ENCODE results near the gene LRRC63. TPM values are rescaled to one million over a fixed set of nuclear protein-coding genes. Genes with fewer than 3 reads are reported as not detected.

The LRRC63 gene
- total RNA-seq, 1 experiment from 2014 or later = not detected

DNA sequence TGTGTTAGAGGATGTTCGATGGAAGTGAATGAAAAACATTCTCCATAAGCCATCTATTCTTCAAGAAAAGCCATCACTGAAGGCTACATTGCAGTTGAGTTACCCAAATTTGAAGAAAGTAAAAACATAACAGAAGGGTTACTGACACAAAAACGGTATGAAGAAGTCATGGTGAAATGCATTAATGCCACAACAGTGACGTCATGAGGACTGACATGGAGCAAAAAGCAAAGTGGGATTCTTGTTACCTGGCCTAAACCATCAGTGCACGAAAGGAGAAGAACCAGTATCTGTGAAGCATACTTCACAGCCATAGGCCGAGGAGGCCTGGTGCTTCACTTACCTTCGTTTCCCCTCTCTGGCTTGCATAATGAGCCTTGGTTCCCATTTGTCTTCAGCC, 58.7 kb downstream of the LRRC63 start:
- ATAC-seq = no peak
- H3K4me2 ChIP-seq (ENCODE audit: low read length) = no peak overlapping the region
- TF ChIP-seq POLR2A (IDR thresholded peaks at IDR 0.05; ENCODE audit: borderline replicate concordance, extremely low read depth, insufficient read depth, insufficient read length) (no peak), EZH2 (IDR thresholded peaks at IDR 0.05) (no peak), FOSL1 (IDR thresholded peaks at IDR 0.05; ENCODE audit: low read depth) (no peak), SP1 (IDR thresholded peaks at IDR 0.05; ENCODE audit: low read depth) (no peak), YY1 (IDR thresholded peaks at IDR 0.05; ENCODE audit: extremely low read depth, insufficient replicate concordance, low read depth, low read length) (no peak)
- TF ChIP-seq, protein P1, sequence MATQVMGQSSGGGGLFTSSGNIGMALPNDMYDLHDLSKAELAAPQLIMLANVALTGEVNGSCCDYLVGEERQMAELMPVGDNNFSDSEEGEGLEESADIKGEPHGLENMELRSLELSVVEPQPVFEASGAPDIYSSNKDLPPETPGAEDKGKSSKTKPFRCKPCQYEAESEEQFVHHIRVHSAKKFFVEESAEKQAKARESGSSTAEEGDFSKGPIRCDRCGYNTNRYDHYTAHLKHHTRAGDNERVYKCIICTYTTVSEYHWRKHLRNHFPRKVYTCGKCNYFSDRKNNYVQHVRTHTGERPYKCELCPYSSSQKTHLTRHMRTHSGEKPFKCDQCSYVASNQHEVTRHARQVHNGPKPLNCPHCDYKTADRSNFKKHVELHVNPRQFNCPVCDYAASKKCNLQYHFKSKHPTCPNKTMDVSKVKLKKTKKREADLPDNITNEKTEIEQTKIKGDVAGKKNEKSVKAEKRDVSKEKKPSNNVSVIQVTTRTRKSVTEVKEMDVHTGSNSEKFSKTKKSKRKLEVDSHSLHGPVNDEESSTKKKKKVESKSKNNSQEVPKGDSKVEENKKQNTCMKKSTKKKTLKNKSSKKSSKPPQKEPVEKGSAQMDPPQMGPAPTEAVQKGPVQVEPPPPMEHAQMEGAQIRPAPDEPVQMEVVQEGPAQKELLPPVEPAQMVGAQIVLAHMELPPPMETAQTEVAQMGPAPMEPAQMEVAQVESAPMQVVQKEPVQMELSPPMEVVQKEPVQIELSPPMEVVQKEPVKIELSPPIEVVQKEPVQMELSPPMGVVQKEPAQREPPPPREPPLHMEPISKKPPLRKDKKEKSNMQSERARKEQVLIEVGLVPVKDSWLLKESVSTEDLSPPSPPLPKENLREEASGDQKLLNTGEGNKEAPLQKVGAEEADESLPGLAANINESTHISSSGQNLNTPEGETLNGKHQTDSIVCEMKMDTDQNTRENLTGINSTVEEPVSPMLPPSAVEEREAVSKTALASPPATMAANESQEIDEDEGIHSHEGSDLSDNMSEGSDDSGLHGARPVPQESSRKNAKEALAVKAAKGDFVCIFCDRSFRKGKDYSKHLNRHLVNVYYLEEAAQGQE (IDR thresholded peaks at IDR 0.05; ENCODE audit: low read depth) = no peak
- TF ChIP-seq, protein P2, sequence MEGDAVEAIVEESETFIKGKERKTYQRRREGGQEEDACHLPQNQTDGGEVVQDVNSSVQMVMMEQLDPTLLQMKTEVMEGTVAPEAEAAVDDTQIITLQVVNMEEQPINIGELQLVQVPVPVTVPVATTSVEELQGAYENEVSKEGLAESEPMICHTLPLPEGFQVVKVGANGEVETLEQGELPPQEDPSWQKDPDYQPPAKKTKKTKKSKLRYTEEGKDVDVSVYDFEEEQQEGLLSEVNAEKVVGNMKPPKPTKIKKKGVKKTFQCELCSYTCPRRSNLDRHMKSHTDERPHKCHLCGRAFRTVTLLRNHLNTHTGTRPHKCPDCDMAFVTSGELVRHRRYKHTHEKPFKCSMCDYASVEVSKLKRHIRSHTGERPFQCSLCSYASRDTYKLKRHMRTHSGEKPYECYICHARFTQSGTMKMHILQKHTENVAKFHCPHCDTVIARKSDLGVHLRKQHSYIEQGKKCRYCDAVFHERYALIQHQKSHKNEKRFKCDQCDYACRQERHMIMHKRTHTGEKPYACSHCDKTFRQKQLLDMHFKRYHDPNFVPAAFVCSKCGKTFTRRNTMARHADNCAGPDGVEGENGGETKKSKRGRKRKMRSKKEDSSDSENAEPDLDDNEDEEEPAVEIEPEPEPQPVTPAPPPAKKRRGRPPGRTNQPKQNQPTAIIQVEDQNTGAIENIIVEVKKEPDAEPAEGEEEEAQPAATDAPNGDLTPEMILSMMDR (IDR thresholded peaks at IDR 0.05 in 2 of 3, conservative IDR thresholded peaks at IDR 0.05 in 1 of 3; ENCODE audit: borderline replicate concordance in 1 of 3, insufficient read depth in 1 of 3, low read depth in 2 of 3, low read length in 2 of 3) = no peak
- ChIA-PET RAD21 (ENCODE audit: low non-redundant PET in 1 of 2, low total read pairs in 2 of 2, uncharacterized antibody in 2 of 2, unreplicated experiment in 2 of 2) (interaction anchor here in 1 of 2 experiments (0.6 kb wide), 1 partner anchor 88 kb away, joined by 5 read pairs; no protein-coding TSS in a partner anchor), CTCF (no interaction called here), POLR2A (no interaction called here)
- no peaks in the 10 kb centered on the region for H3K79me2 ChIP-seq (ENCODE audit: insufficient read depth, low read length)
- H3K4me3 ChIP-seq (replicated peaks in 1 of 2; ENCODE audit: low read depth in 1 of 2, low read length in 2 of 2) = no peak overlapping the region
- no TSS peak for BruUV-seq (replicated peaks)
- no peaks in the 10 kb centered on the region for H3K9me2 ChIP-seq (ENCODE audit: insufficient read depth)
- no peak overlapping the region for H3K9ac ChIP-seq (ENCODE audit: low read length)
- no peak for DNase-seq (ENCODE audit: low read depth, low spot score)
- no peaks in the 10 kb centered on the region for H3K9me3 ChIP-seq (ENCODE audit: control insufficient read depth in 1 of 2, insufficient read depth in 1 of 2, low read depth in 1 of 2, low read length in 2 of 2)
- H3K4me1 ChIP-seq (ENCODE audit: control insufficient read depth in 1 of 2, insufficient read depth in 2 of 2, low read length in 2 of 2) = no peaks in the 10 kb centered on the region
- intact Hi-C loops (cut with micrococcal nuclease) = no loop called here
- no peak overlapping the region for H3K27ac ChIP-seq (ENCODE audit: low read depth, low read length)
- no peaks in the 10 kb centered on the region for H3K27me3 ChIP-seq (ENCODE audit: insufficient read depth, low read length)
- no peaks in the 10 kb centered on the region for H3K36me3 ChIP-seq (ENCODE audit: control insufficient read depth in 1 of 2, insufficient read depth in 2 of 2, low read length in 2 of 2)
- H2AFZ ChIP-seq (ENCODE audit: low read depth, low read length, poor library complexity, severe bottlenecking) = no peak overlapping the region
- H4K20me1 ChIP-seq (ENCODE audit: insufficient read depth) = no peaks in the 10 kb centered on the region

Data from HCT116 (cell line).